SH-SY5Y (cell line): Measurements from ENCODE around the gene SLC35G3.

Source experiments
- GATA2 ChIP-seq: IDR thresholded peaks from 2 replicates; pipeline ENCODE4 v1.6.1; 2011; ENCODE audit warnings: mild to moderate bottlenecking, low read depth, low read length
- GATA3 ChIP-seq: IDR thresholded peaks from 2 replicates; pipeline ENCODE4 v1.6.1; 2011; ENCODE audit warnings: low read depth, mild to moderate bottlenecking, low read length, moderate library complexity

Gene SLC35G3

GRCh38 chr17:35159940-35160339 lies 34.3 kb downstream of the SLC35G3 start:
- TF ChIP-seq GATA2 (no peak), GATA3 (no peak)

GRCh38 chr17:35155246-35155645 lies 38.9 kb downstream of the SLC35G3 start:
- TF ChIP-seq GATA2 = no peak
- TF ChIP-seq GATA3 = no peak

GRCh38 chr17:35154196-35155165 lies 39.7 kb downstream of the SLC35G3 start:
- TF ChIP-seq GATA3 (no peak), GATA2 (no peak)

- TF ChIP-seq GATA3 = no peak
- TF ChIP-seq GATA2 = no peak
Observed at GRCh38 chr17:35152421-35153140, 41.6 kb downstream of the SLC35G3 start.

GRCh38 chr17:35149941-35150340 lies 44.3 kb downstream of the SLC35G3 start:
- TF ChIP-seq GATA3 = no peak
- no peak for TF ChIP-seq GATA2

GRCh38 chr17:35148144-35148543 lies 46.0 kb downstream of the SLC35G3 start:
- TF ChIP-seq GATA2 (no peak), GATA3 (no peak)

- TF ChIP-seq GATA3 (no peak), GATA2 (no peak)
Observed at GRCh38 chr17:35147375-35147905, 46.8 kb downstream of the SLC35G3 start, which contains the start of gene UNC45B. Gene UNC45B, plus strand, starts transcription at chr17:35147817. Its CDS starts 447 bp downstream, at chr17:35148264.

GRCh38 chr17:35146214-35146833 lies 47.9 kb downstream of the SLC35G3 start:
- no peak for TF ChIP-seq GATA3
- TF ChIP-seq GATA2 = no peak

GRCh38 chr17:35144840-35145239 lies 49.4 kb downstream of the SLC35G3 start:
- TF ChIP-seq GATA2 = no peak
- TF ChIP-seq GATA3 = no peak
